Ecto neural progenitor cell (in vitro differentiated cells): ENCODE measurements around the gene PLEKHA4.
"Not testable (repeated sequence)": the region's sequence is repeated elsewhere in the genome, so short reads cannot be mapped to it uniquely, and the experiment has no call there.

Experiments
- DNase-seq: peaks from one replicate; pipeline ENCODE4 v3.0.0-alpha.2; 2018; ENCODE audit warnings: low spot score

Gene PLEKHA4

GRCh38 chr19:48868114-48868886, at the start of gene PLEKHA4:
Gene PLEKHA4 (minus strand): TSS chr19:48868617. CDS start chr19:48867620, 997 bp downstream.
- DNase-seq: no peak

- no peak for DNase-seq
Observed at GRCh38 chr19:48918071-48918470, 49.7 kb upstream of the PLEKHA4 start.

- DNase-seq: no peak
Observed at GRCh38 chr19:48915757-48916156, 47.3 kb upstream of the PLEKHA4 start.

- no peak for DNase-seq
Observed at GRCh38 chr19:48914181-48914580, 45.8 kb upstream of the PLEKHA4 start.

- DNase-seq: no peak
Observed at GRCh38 chr19:48913114-48913889, 44.9 kb upstream of the PLEKHA4 start.

GRCh38 chr19:48910803-48911202, 42.4 kb upstream of the PLEKHA4 start:
- no peak for DNase-seq

- not testable (repeated sequence) for DNase-seq
Observed at GRCh38 chr19:48909424-48910077, 41.1 kb upstream of the PLEKHA4 start.

GRCh38 chr19:48907671-48908070, 39.3 kb upstream of the PLEKHA4 start:
- DNase-seq: no peak

GRCh38 chr19:48906324-48906723, 37.9 kb upstream of the PLEKHA4 start:
- DNase-seq: no peak

- no peak for DNase-seq
Observed at GRCh38 chr19:48905664-48906063, 37.2 kb upstream of the PLEKHA4 start.

GRCh38 chr19:48903788-48904187, 35.4 kb upstream of the PLEKHA4 start:
- not testable (repeated sequence) for DNase-seq

- DNase-seq: not testable (repeated sequence)
Observed at GRCh38 chr19:48902291-48902690, 33.9 kb upstream of the PLEKHA4 start.

GRCh38 chr19:48900477-48901406, 32.3 kb upstream of the PLEKHA4 start:
- DNase-seq: no peak

- peak; percentile 99 for DNase-seq
Observed at GRCh38 chr19:48899781-48900476, 31.5 kb upstream of the PLEKHA4 start, which contains the start of gene NUCB1. Gene NUCB1 (plus strand): TSS chr19:48900312. CDS start chr19:48900797, 485 bp downstream.

GRCh38 chr19:48899386-48899749, 31.0 kb upstream of the PLEKHA4 start:
- DNase-seq: not testable (repeated sequence)

GRCh38 chr19:48897181-48897580, 28.8 kb upstream of the PLEKHA4 start:
- no peak for DNase-seq

- peak; percentile 87 for DNase-seq
Observed at GRCh38 chr19:48896191-48896720, 27.8 kb upstream of the PLEKHA4 start.

GRCh38 chr19:48895226-48895625, 26.8 kb upstream of the PLEKHA4 start:
- no peak for DNase-seq

- DNase-seq: no peak
Observed at GRCh38 chr19:48890551-48890950, 22.1 kb upstream of the PLEKHA4 start.

GRCh38 chr19:48889496-48889895, 21.1 kb upstream of the PLEKHA4 start:
- not testable (repeated sequence) for DNase-seq
